Ishikawa (cell line): ENCODE measurements around the gene RRBP1.

Source experiments
- CEBPB ChIP-seq: IDR thresholded peaks from 2 replicates; pipeline ENCODE4 v1.6.1; 2012
- CREB1 ChIP-seq: IDR thresholded peaks from 2 replicates; pipeline ENCODE4 v1.6.1; 2012; ENCODE audit warnings: low read depth
- EGR1 ChIP-seq: IDR thresholded peaks from 2 replicates; pipeline ENCODE4 v1.6.1; 2012
- EP300 ChIP-seq: IDR thresholded peaks from 2 replicates; pipeline ENCODE4 v1.6.1; 2012; ENCODE audit warnings: borderline replicate concordance
- FOXM1 ChIP-seq: IDR thresholded peaks from 2 replicates; pipeline ENCODE4 v1.6.1; 2012; ENCODE audit warnings: low read depth, borderline replicate concordance
- NFIC ChIP-seq: IDR thresholded peaks from 2 replicates; pipeline ENCODE4 v1.6.1; 2012
- RAD21 ChIP-seq: IDR thresholded peaks from 2 replicates; pipeline ENCODE4 v1.6.1; 2012; ENCODE audit warnings: low read depth
- TAF1 ChIP-seq: IDR thresholded peaks from 2 replicates; pipeline ENCODE4 v1.6.1; 2012; ENCODE audit warnings: low read depth, mild to moderate bottlenecking
- TCF12 ChIP-seq: IDR thresholded peaks from 2 replicates; pipeline ENCODE4 v1.6.1; 2012; ENCODE audit warnings: low read depth
- TEAD4 ChIP-seq: IDR thresholded peaks from 2 replicates; pipeline ENCODE4 v1.6.1; 2012
- YY1 ChIP-seq: IDR thresholded peaks from 2 replicates; pipeline ENCODE4 v1.6.1; 2012; ENCODE audit warnings: low read depth
- TF ChIP-seq, protein P1 (sequence below): IDR thresholded peaks from 2 replicates; pipeline ENCODE4 v1.6.1; 2012
- TF ChIP-seq, protein P2 (sequence below): IDR thresholded peaks from 2 replicates; pipeline ENCODE4 v1.6.1; 2012; ENCODE audit warnings: low read depth, mild to moderate bottlenecking
- TF ChIP-seq, protein P3 (sequence below): IDR thresholded peaks from 2 replicates; pipeline ENCODE4 v1.6.1; 2012

GRCh38 chr20:17617868-17618672 lies 64.0 kb downstream of the RRBP1 start:
- TF ChIP-seq TEAD4 (no peak), YY1 (no peak), NFIC (no peak), CEBPB (no peak), TAF1 (no peak), EGR1 (no peak), EP300 (no peak), CREB1 (no peak), RAD21 (no peak), FOXM1 (no peak), TCF12 (no peak)
- TF ChIP-seq, protein P1, sequence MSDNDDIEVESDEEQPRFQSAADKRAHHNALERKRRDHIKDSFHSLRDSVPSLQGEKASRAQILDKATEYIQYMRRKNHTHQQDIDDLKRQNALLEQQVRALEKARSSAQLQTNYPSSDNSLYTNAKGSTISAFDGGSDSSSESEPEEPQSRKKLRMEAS, result no peak
- TF ChIP-seq, protein P2, sequence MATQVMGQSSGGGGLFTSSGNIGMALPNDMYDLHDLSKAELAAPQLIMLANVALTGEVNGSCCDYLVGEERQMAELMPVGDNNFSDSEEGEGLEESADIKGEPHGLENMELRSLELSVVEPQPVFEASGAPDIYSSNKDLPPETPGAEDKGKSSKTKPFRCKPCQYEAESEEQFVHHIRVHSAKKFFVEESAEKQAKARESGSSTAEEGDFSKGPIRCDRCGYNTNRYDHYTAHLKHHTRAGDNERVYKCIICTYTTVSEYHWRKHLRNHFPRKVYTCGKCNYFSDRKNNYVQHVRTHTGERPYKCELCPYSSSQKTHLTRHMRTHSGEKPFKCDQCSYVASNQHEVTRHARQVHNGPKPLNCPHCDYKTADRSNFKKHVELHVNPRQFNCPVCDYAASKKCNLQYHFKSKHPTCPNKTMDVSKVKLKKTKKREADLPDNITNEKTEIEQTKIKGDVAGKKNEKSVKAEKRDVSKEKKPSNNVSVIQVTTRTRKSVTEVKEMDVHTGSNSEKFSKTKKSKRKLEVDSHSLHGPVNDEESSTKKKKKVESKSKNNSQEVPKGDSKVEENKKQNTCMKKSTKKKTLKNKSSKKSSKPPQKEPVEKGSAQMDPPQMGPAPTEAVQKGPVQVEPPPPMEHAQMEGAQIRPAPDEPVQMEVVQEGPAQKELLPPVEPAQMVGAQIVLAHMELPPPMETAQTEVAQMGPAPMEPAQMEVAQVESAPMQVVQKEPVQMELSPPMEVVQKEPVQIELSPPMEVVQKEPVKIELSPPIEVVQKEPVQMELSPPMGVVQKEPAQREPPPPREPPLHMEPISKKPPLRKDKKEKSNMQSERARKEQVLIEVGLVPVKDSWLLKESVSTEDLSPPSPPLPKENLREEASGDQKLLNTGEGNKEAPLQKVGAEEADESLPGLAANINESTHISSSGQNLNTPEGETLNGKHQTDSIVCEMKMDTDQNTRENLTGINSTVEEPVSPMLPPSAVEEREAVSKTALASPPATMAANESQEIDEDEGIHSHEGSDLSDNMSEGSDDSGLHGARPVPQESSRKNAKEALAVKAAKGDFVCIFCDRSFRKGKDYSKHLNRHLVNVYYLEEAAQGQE, result no peak
- TF ChIP-seq, protein P3, sequence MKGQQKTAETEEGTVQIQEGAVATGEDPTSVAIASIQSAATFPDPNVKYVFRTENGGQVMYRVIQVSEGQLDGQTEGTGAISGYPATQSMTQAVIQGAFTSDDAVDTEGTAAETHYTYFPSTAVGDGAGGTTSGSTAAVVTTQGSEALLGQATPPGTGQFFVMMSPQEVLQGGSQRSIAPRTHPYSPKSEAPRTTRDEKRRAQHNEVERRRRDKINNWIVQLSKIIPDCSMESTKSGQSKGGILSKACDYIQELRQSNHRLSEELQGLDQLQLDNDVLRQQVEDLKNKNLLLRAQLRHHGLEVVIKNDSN, result no peak
